Posterior vena cava (tissue), 2 donors: ENCODE measurements around the gene GARNL3. TPM values are rescaled to one million over a fixed set of nuclear protein-coding genes. Genes with fewer than 3 reads are reported as not detected.

Experiments
- DNase-seq: peaks from one replicate; pipeline ENCODE4 v3.0.0-alpha.2; 2020; ENCODE audit warnings: low spot score
- intact Hi-C, 2 donors: fragments of 100-400 bp; cut with DNase I; formaldehyde crosslinking; loops; one replicate each; pipeline versions ENCODE4 v1.14.1 to v1.14.2; 2022 to 2023
- total RNA-seq, 2 donors: library from RNA; stranded (reverse); fragmentation: NEBNext Ultra II Directional; extraction: Animal tissue kit (Norgen Biotek cat#: 25700); gene quantifications; one replicate each; pipeline ENCODE4 v1.2.1, GENCODE V29; 2021
- donor health status: DM: yes; HTN: yes; CAD: no.
- donor health status: DM: yes; HTN: yes; CAD: no.

The GARNL3 gene
- total RNA-seq, 2 donors from 2014 or later, result 38.5 to 40.4 TPM

DNA sequence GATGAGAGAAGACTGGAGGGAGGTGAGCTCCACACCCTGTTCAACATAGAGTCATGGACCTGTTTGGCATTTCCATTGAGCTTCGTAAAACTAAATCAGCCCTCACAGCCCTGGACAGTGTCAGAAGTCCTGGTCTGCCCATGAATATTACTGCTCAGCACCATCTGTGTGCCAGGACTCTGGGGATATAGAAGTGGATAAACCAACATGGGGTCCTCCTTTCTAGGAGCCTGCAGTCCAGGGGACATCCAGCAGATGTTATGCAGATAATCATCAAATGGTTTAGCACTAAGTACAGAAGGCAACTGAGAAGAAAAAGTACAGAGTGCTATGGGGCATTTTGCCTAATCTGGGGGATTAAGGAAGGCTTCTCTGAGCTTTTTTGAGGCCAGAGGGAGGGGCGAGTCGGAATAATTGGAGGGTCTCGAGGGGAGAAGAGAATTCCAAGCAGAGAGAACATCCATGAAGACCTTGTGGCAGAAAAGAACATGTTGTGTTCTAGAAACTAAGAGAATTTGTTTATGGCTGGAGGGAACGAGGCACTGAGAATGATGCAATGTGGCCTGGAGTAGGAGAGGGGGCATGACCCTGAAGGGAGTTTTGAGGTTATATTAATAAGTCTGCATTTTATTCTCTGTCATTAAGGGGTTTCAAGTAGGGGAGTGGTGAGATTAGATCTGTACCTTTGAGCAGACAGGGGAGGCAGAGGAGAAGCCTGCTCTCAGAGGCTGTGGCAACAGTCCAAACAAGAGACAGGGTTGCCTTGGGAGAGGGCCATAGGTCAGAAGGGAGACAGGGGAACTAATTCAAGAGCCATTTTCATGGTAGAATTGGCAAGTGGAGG is 68.9 kb downstream of the GARNL3 start:
- intact Hi-C loops, result loop anchor here in 1 of 2 donors (5.0 kb wide), 1 partner anchor 111 kb away; no protein-coding TSS in a partner anchor
- DNase-seq, result no peak

DNA sequence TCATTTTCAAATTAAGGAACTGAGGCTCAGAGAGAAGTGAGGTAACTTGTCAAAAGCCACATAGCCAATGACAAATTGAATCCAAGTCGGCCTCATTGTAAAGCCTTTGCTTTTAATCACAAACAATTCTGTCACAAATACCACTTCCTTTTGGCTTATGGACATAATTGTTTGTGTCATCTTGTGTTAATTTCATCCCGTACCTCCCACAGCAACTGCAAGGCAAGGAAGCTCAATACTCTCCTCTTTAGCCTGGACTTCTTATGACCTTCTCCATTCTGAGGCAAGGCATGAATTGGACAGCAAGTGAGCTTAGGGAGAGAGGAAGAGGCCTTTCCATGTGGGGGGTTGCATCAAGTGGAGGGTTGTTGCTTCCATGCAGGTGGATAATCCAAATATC is 70.2 kb downstream of the GARNL3 start:
- intact Hi-C loops, result loop anchor here (5.0 kb wide), 2 partner anchors 112 to 298 kb away; no protein-coding TSS in a partner anchor
- DNase-seq, result no peak

- no peak for DNase-seq
- intact Hi-C loops, result loop anchor here in 1 of 2 donors (5.0 kb wide), 1 partner anchor 296 kb away; no protein-coding TSS in a partner anchor
Measured at GRCh38 chr9:127336086-127336485, 71.5 kb downstream of the GARNL3 start.

GRCh38 chr9:127336506-127337352 is 72.2 kb downstream of the GARNL3 start:
- peak; percentile 89 for DNase-seq
- intact Hi-C loops, result loop anchor here in 1 of 2 donors (5.0 kb wide), 1 partner anchor 296 kb away; no protein-coding TSS in a partner anchor

GRCh38 chr9:127340721-127341120 is 76.1 kb downstream of the GARNL3 start:
- intact Hi-C loops, result loop anchor here in 1 of 2 donors (10.0 kb wide), 2 partner anchors 46 to 126 kb away; no protein-coding TSS in a partner anchor
- DNase-seq, result no peak

GRCh38 chr9:127341152-127341551 is 76.6 kb downstream of the GARNL3 start:
- DNase-seq, result no peak
- intact Hi-C loops, result loop anchor here in 1 of 2 donors (10.0 kb wide), 2 partner anchors 46 to 126 kb away; no protein-coding TSS in a partner anchor

DNA sequence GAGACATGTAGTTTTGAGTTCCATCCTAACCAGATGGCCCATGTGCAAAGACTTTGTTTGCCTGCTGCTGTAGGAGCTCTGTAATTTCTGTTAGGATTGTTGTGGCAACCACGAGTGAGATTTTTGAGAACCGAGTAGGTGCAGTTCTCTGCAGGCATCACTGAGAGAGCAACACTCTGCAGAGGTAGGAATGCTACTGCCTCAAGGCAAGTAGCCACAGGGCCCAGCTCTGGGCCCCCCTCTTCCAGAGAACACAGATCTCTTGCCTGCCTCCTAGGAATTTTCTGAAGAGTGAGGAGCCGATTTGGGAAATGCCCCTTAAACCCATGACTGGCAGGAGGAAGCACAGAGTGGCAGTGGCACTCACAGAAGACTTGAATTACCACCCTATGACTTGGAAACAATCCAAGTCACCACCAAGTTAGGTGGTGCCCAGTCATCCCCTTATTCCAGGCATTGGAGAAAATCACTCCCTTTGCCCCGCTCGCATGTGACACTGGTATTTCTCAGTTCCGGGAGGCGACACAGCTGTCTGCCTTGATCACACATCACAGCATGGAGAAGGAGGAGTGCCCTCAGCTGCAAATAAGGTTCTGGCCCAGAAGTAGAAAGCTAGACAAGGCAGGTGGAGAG is 79.9 kb downstream of the GARNL3 start:
- intact Hi-C loops, result loop anchor here in 1 of 2 donors (10.0 kb wide), 2 partner anchors 50 to 130 kb away; no protein-coding TSS in a partner anchor
- no peak for DNase-seq

- DNase-seq, result no peak
- intact Hi-C loops, result loop anchor here in 1 of 2 donors (10.0 kb wide), 2 partner anchors 51 to 131 kb away; no protein-coding TSS in a partner anchor
Measured at GRCh38 chr9:127345566-127345965, 81.0 kb downstream of the GARNL3 start.

- intact Hi-C loops, result loop anchor here in 1 of 2 donors (10.0 kb wide), 2 partner anchors 52 to 132 kb away; no protein-coding TSS in a partner anchor
- DNase-seq, result no peak
Measured at GRCh38 chr9:127346584-127346983, 82.0 kb downstream of the GARNL3 start.

DNA sequence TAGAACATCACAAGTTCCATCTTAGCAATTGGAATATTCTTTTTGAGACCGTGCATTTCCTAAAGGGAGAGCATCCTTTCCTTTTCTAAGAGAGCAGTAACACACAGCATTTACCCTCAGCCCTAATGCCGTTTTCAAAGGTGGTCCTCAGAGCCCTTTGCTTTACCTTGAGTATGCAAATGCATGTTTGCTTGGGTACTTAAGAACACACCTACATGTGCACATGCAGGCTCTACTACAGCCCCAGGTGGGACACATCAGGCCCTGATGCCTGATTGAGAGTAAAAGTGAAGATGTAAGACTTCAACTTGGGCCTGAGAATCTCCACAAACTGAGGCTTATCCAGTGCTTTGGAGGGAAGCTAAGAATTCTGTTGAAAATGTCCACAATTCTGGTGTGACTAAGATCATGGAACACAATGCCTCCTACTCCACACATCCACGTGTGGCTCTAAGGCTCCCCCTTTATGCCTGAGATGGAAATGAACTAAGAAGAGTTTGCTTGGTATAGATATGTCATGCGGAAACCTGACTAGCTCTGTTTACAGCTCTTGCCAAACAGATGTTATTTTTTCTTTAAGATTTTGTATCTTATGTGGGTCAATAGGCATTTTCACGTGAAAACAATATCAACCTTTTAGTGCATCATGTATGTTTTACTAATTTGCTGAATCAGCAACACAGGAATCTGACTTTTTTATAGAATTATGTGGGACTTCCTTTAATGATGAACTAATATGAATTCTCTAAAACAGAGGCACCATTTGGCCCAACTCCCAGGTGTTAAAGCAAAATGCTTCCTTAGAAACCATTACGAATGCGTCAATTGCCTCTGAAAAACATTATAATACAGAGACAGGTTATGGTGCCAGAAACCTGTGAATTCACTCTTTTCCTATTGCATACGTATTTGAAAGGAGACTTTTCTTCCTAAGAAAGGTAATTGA is 83.5 kb downstream of the GARNL3 start:
- intact Hi-C loops, result loop anchor here in 1 of 2 donors (10.0 kb wide), 2 partner anchors 53 to 133 kb away; no protein-coding TSS in a partner anchor
- no peak for DNase-seq

DNA sequence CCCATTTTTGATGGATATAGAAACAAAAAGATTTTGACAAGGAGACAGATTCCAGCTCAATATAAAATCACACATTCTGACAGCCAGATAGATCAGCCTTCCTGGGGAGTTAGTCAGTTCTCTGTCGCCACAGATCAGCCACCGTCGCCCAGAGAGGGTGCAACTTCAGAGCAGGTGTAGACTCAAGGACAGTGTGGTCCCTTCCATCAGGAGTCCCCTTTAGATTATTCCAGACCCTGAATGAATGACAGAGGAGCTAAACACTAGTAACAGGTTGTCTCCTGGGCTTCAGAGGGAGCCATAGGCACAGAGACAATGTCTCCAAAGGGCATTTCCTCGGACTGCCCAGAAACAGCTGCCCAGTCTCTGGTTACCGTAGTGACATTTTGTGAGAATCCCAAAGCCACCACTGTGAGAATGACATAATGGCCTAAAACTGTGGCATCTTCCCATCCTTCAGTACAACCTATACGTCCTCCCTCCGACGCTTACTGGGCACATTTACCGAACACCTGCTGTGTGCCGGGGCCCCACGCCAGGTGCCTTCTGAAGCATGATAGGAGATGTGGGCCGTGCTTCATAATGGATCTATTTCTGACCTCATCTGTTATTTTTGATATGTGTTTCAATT is 85.0 kb downstream of the GARNL3 start:
- no peak for DNase-seq
- intact Hi-C loops, result loop anchor here (5.0 to 10.0 kb wide), 3 partner anchors 55 to 137 kb away; no protein-coding TSS in a partner anchor

GRCh38 chr9:127351182-127352166 is 86.9 kb downstream of the GARNL3 start:
- DNase-seq, result no peak
- intact Hi-C loops, result loop anchor here in 1 of 2 donors (5.0 kb wide), 1 partner anchor 139 kb away; no protein-coding TSS in a partner anchor

GRCh38 chr9:127353882-127354281 is 89.3 kb downstream of the GARNL3 start:
- DNase-seq, result no peak
- intact Hi-C loops, result loop anchor here in 1 of 2 donors (5.0 kb wide), 1 partner anchor 142 kb away; no protein-coding TSS in a partner anchor

GRCh38 chr9:127356906-127357305 is 92.3 kb downstream of the GARNL3 start:
- DNase-seq, result no peak
- intact Hi-C loops, result no loop called here

GRCh38 chr9:127358023-127358535 is 93.5 kb downstream of the GARNL3 start:
- intact Hi-C loops, result no loop called here
- no peak for DNase-seq

- intact Hi-C loops, result no loop called here
- DNase-seq, result no peak
Measured at GRCh38 chr9:127358770-127359169, 94.2 kb downstream of the GARNL3 start.
